GM12878 (cell line): Measurements from ENCODE around the gene CCNYL1. TPM values are rescaled to one million over a fixed set of nuclear protein-coding genes. Genes with fewer than 3 reads are reported as not detected.

Experiments
- ATAC-seq: fragments of 200-7000 bp; cut with Tn5 transposase; 3 replicates; pipeline ENCODE4 v1.9.1; 2020; ENCODE audit warnings: mild to moderate bottlenecking, moderate library complexity
- BruUV-seq: library from RNA; stranded (reverse); fragments of 400-500 nt; replicated peaks from 2 replicates; lab custom pipeline; 2021; lab: Mats Ljungman, UMichigan
- CTCF ChIA-PET: fragments of 300-600 bp; sonication (Branson Sonifier 250); formaldehyde crosslinking; extraction: SDS; loops from one replicate; lab custom pipeline; 2021; ENCODE audit warnings: inconsistent platforms; lab: Yijun Ruan, JAX
- POLR2A ChIA-PET: fragments of 350-600 bp; formaldehyde crosslinking; extraction: SDS; loops from one replicate; lab custom pipeline; 2021; ENCODE audit warnings: inconsistent platforms; lab: Charles Lee
- RAD21 ChIA-PET: fragments of 300-600 bp; sonication (Branson Sonifier 250); formaldehyde crosslinking; loops from one replicate; lab custom pipeline; 2023; ENCODE audit warnings: antibody characterized with exemption; ENCODE audit not compliant: unreplicated experiment; lab: Charles Lee
- SMC1A ChIA-PET: fragments of 300-600 bp; sonication (Branson Sonifier 250); formaldehyde crosslinking; loops from one replicate; lab custom pipeline; 2023; ENCODE audit not compliant: unreplicated experiment, uncharacterized antibody; lab: Charles Lee
- DNase-seq: peaks from one replicate; pipeline ENCODE4 v3.0.0-alpha.2; 2011; ENCODE audit warnings: low read depth, low spot score
- FAIRE-seq: peaks from 3 replicates; lab custom pipeline; 2011; peaks lifted over from hg19 to GRCh38; lab: Jason Lieb, UNC
- H2AFZ ChIP-seq: 2 replicates; pipeline ENCODE4 v1.6.0; 2011; ENCODE audit warnings: low read depth, low read length, control low read depth; ENCODE audit not compliant: control insufficient read depth
- H3K27ac ChIP-seq: 2 replicates; pipeline ENCODE4 v1.5.1; 2011; ENCODE audit warnings: control low read depth; ENCODE audit not compliant: control insufficient read depth, insufficient read depth
- H3K27me3 ChIP-seq, 2 experiments: replicated peaks in 1 of 2; 2 replicates each; pipeline versions ENCODE4 v1.6.0 to v1.6.1; 2011; ENCODE audit warnings: low read length in 1 of 2; ENCODE audit not compliant: control insufficient read depth in 2 of 2, insufficient read depth in 2 of 2
- H3K36me3 ChIP-seq, 2 experiments: 2 replicates each; pipeline ENCODE4 v1.5.1; 2011; ENCODE audit warnings: low read length in 1 of 2; ENCODE audit not compliant: control insufficient read depth in 2 of 2, insufficient read depth in 2 of 2
- H3K4me1 ChIP-seq: 2 replicates; pipeline ENCODE4 v1.6.1; 2011; ENCODE audit warnings: mild to moderate bottlenecking, low read length, moderate library complexity, mixed read lengths; ENCODE audit not compliant: control insufficient read depth, insufficient read depth
- H3K4me2 ChIP-seq: 2 replicates; pipeline ENCODE4 v1.6.0; 2011; ENCODE audit warnings: control low read depth; ENCODE audit not compliant: control insufficient read depth, insufficient read depth
- H3K4me3 ChIP-seq: fragments of 200-600 bp; sonication (generic); 2 replicates; pipeline ENCODE4 v1.5.1; 2016
- H3K79me2 ChIP-seq: 2 replicates; pipeline ENCODE4 v1.6.0; 2011; ENCODE audit warnings: low read length; ENCODE audit not compliant: control insufficient read depth, insufficient read depth
- H3K9ac ChIP-seq: 2 replicates; pipeline ENCODE4 v1.8.0; 2011; ENCODE audit warnings: low read length, control low read depth, mixed read lengths; ENCODE audit not compliant: control insufficient read depth, insufficient read depth
- H3K9me3 ChIP-seq: replicated peaks from 3 replicates; pipeline ENCODE4 v1.5.1; 2011; ENCODE audit warnings: mild to moderate bottlenecking, low read length; ENCODE audit not compliant: control insufficient read depth, insufficient read depth
- H4K20me1 ChIP-seq: 2 replicates; pipeline ENCODE4 v1.6.0; 2011; ENCODE audit not compliant: control insufficient read depth, insufficient read depth
- ASH2L ChIP-seq: fragments of 300-600, 200-600 bp; sonication (generic); IDR thresholded peaks from 2 replicates; pipeline ENCODE4 v1.6.1; 2017; ENCODE audit warnings: low read depth, mild to moderate bottlenecking, borderline replicate concordance
- BACH1 ChIP-seq: fragments of 450-650 bp; IDR thresholded peaks from 2 replicates; pipeline ENCODE4 v1.6.1; 2017; ENCODE audit warnings: mild to moderate bottlenecking, borderline replicate concordance
- CBX5 ChIP-seq: sonication (generic); IDR thresholded peaks from 2 replicates; pipeline ENCODE4 v1.6.1; 2016; ENCODE audit warnings: low read depth, moderate library complexity, mild to moderate bottlenecking, inconsistent platforms
- CEBPZ ChIP-seq: fragments of 150-350 bp; IDR thresholded peaks from 2 replicates; pipeline ENCODE4 v1.6.1; 2016; ENCODE audit warnings: low read depth, low read length
- FOXM1 ChIP-seq: IDR thresholded peaks from 2 replicates; pipeline ENCODE4 v1.6.1; 2012; ENCODE audit warnings: low read depth, mild to moderate bottlenecking, inconsistent platforms, low read length, moderate library complexity
- IRF4 ChIP-seq: IDR thresholded peaks from 2 replicates; pipeline ENCODE4 v1.6.1; 2011; ENCODE audit warnings: low read depth, low read length
- NBN ChIP-seq: fragments of 450-650 bp; IDR thresholded peaks from 2 replicates; pipeline ENCODE4 v1.6.1; 2016
- RAD21 ChIP-seq: IDR thresholded peaks from 2 replicates; pipeline ENCODE4 v1.6.1; 2011; ENCODE audit warnings: mild to moderate bottlenecking, low read depth, low read length, moderate library complexity; ENCODE audit not compliant: insufficient read depth
- SREBF2 ChIP-seq: IDR thresholded peaks from 2 replicates; pipeline ENCODE4 v1.6.1; 2012; ENCODE audit warnings: mild to moderate bottlenecking, low read length
- SRF ChIP-seq, 2 experiments: IDR thresholded peaks; 2 replicates each; pipeline ENCODE4 v1.6.1; 2011; ENCODE audit warnings: low read depth in 2 of 2, low read length in 2 of 2, mild to moderate bottlenecking in 1 of 2, moderate library complexity in 1 of 2
- WGBS: methylation state at CpG from one replicate; pipeline ENCODE4 v1.1.6; 2016; ENCODE audit warnings: low lambda C conversion rate; ENCODE audit not compliant: insufficient replicate concordance, insufficient coverage; ENCODE audit errors: missing lambda C conversion rate; 5-methylcytosine and 5-hydroxymethylcytosine counted together
- in situ Hi-C: fragments of 300-500 bp; cut with MboI; formaldehyde crosslinking; loops from 9 replicates; pipeline ENCODE4 v1.14.3; 2018; ENCODE audit warnings: mixed read lengths
- intact Hi-C: fragments of 100-400 bp; cut with micrococcal nuclease; formaldehyde crosslinking; loops from one replicate; pipeline ENCODE4 v1.14.2; 2022; ENCODE audit not compliant: unreplicated experiment
- polyA plus RNA-seq, 11 experiments: library from polyadenylated mRNA; depleted of rRNA in 4 of 11; unstranded in 6 of 11; stranded (reverse) in 5 of 11; fragments of >200 nt; fragmentation: Nextera tagmentation in 4 of 11; fragmentation: Illumina TruSeq in 1 of 11; extraction: Ambion mirVana in 4 of 11; extraction: Trizol in 1 of 11; gene quantifications; 1 replicate in 1 of 11; 2 replicates in 10 of 11; pipeline versions ENCODE4 v1.2.1 to v1.2.3, GENCODE V29; 2011 to 2016; ENCODE audit warnings: inconsistent platforms in 2 of 11, missing spikeins in 2 of 11, low read depth in 1 of 11
- total RNA-seq, 4 experiments: library from RNA; depleted of rRNA in 3 of 4; stranded (reverse); fragments of >200 nt in 3 of 4; fragmentation: Illumina TruSeq in 1 of 4; extraction: Trizol in 1 of 4; gene quantifications; 2 replicates each; pipeline versions ENCODE4 v1.2.1 to v1.2.3, GENCODE V29; 2013 to 2021
- TF ChIP-seq, protein P1 (sequence below): IDR thresholded peaks from 2 replicates; pipeline ENCODE4 v1.6.1; 2012; ENCODE audit warnings: low read length, inconsistent platforms
- TF ChIP-seq, protein P2 (sequence below), 3 experiments: IDR thresholded peaks in 2 of 3; conservative IDR thresholded peaks in 1 of 3; 2 replicates each; pipeline ENCODE4 v1.5.1; 2011; ENCODE audit warnings: low read depth in 3 of 3, low read length in 3 of 3, mild to moderate bottlenecking in 3 of 3, control low read depth in 2 of 3, moderate library complexity in 2 of 3, inconsistent platforms in 1 of 3, mixed read lengths in 1 of 3; ENCODE audit not compliant: control insufficient read depth in 2 of 3, insufficient read depth in 1 of 3; ENCODE audit errors: extremely low read depth in 1 of 3

The CCNYL1 gene
- total and polyA plus RNA-seq, 10 of the 15 experiments (the other 5 are each of a cell fraction or from before 2014, with no cell fraction given), result 1.8 to 12.3 (median 5.9) TPM

DNA sequence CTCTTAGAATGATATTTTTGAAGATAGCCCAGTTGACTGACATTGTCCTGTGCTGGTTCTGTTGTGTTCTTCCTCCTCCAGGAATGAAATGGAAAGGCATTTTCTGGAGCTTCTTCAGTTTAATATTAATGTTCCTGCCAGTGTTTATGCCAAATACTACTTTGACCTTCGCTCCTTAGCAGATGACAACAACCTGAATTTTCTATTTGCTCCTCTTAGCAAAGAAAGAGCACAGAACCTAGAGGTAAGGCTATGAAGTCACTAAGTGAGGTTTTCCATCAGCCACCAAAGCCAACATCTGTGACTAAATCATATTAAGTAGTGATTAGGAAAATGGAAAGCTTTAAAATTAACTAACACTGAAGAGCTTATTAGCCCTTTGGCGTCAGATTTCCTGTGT, 39.4 kb downstream of the CCNYL1 start:
- no peaks in the 10 kb centered on the region for H3K9me3 ChIP-seq
- no peak overlapping the region for H3K27ac ChIP-seq
- H3K9ac ChIP-seq, result no peak overlapping the region
- WGBS, result 97% methylated on average over 2 of the region's 2 CpGs
- H3K36me3 ChIP-seq, result peaks cover 2 to 5% of the 10 kb centered on the region in 2 experiments; a peak in 3 of 4 replicates
- no peak overlapping the region for H2AFZ ChIP-seq
- no peaks in the 10 kb centered on the region for H3K4me1 ChIP-seq
- H4K20me1 ChIP-seq, result no peaks in the 10 kb centered on the region
- no peak overlapping the region for H3K4me2 ChIP-seq
- TF ChIP-seq SREBF2, result no peak
- no peak for TF ChIP-seq IRF4
- TF ChIP-seq, protein P1, sequence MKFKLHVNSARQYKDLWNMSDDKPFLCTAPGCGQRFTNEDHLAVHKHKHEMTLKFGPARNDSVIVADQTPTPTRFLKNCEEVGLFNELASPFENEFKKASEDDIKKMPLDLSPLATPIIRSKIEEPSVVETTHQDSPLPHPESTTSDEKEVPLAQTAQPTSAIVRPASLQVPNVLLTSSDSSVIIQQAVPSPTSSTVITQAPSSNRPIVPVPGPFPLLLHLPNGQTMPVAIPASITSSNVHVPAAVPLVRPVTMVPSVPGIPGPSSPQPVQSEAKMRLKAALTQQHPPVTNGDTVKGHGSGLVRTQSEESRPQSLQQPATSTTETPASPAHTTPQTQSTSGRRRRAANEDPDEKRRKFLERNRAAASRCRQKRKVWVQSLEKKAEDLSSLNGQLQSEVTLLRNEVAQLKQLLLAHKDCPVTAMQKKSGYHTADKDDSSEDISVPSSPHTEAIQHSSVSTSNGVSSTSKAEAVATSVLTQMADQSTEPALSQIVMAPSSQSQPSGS, result no peak
- no peak for TF ChIP-seq SRF (IDR thresholded peaks at IDR 0.05; ENCODE audit: low read depth in 2 of 2, low read length in 2 of 2)
- no peak for TF ChIP-seq CBX5
- no peak for TF ChIP-seq NBN
- TF ChIP-seq BACH1, result no peak
- TF ChIP-seq ASH2L, result no peak
- TF ChIP-seq, protein P2, sequence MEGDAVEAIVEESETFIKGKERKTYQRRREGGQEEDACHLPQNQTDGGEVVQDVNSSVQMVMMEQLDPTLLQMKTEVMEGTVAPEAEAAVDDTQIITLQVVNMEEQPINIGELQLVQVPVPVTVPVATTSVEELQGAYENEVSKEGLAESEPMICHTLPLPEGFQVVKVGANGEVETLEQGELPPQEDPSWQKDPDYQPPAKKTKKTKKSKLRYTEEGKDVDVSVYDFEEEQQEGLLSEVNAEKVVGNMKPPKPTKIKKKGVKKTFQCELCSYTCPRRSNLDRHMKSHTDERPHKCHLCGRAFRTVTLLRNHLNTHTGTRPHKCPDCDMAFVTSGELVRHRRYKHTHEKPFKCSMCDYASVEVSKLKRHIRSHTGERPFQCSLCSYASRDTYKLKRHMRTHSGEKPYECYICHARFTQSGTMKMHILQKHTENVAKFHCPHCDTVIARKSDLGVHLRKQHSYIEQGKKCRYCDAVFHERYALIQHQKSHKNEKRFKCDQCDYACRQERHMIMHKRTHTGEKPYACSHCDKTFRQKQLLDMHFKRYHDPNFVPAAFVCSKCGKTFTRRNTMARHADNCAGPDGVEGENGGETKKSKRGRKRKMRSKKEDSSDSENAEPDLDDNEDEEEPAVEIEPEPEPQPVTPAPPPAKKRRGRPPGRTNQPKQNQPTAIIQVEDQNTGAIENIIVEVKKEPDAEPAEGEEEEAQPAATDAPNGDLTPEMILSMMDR (IDR thresholded peaks at IDR 0.05 in 2 of 3, conservative IDR thresholded peaks at IDR 0.05 in 1 of 3; ENCODE audit: control insufficient read depth in 2 of 3, extremely low read depth in 1 of 3, insufficient read depth in 1 of 3, low read depth in 3 of 3, low read length in 3 of 3), result no peak
- TF ChIP-seq CEBPZ, result no peak
- no peak for TF ChIP-seq RAD21
- TF ChIP-seq FOXM1, result no peak
- no TSS peak for BruUV-seq
- POLR2A ChIA-PET, result interaction anchor here (1.2 kb wide), 1 partner anchor 126 kb away, joined by 3 read pairs; the partner anchor contains the start of gene METTL21A
- no peak for FAIRE-seq
- in situ Hi-C loops (no loop called here), intact Hi-C loops (no loop called here)
- RAD21 ChIA-PET, result interaction anchor here (0.6 to 1.5 kb wide), 3 partner anchors 9 to 321 kb away, joined by 3 read pairs; no protein-coding TSS in a partner anchor
- no peak for DNase-seq
- CTCF ChIA-PET, result interaction anchor here (0.8 to 9.5 kb wide), 6 partner anchors 15 to 290 kb away, joined by 3 to 183 read pairs (median 4); no protein-coding TSS in a partner anchor
- H3K79me2 ChIP-seq, result no peaks in the 10 kb centered on the region
- ATAC-seq, result no peak
- no peaks in the 10 kb centered on the region for H3K27me3 ChIP-seq
- SMC1A ChIA-PET, result interaction anchor here (0.7 to 9.9 kb wide), 4 partner anchors 9 to 290 kb away, joined by 3 to 190 read pairs (median 42); no protein-coding TSS in a partner anchor
- H3K4me3 ChIP-seq, result no peak overlapping the region
